Ishikawa (cell line): Measurements from ENCODE around the gene GNPTAB.

ENCODE experiments used
- CEBPB ChIP-seq: IDR thresholded peaks from 2 replicates; pipeline ENCODE4 v1.6.1; 2012
- EGR1 ChIP-seq: IDR thresholded peaks from 2 replicates; pipeline ENCODE4 v1.6.1; 2012
- EP300 ChIP-seq: IDR thresholded peaks from 2 replicates; pipeline ENCODE4 v1.6.1; 2012; ENCODE audit warnings: borderline replicate concordance
- NFIC ChIP-seq: IDR thresholded peaks from 2 replicates; pipeline ENCODE4 v1.6.1; 2012
- RAD21 ChIP-seq: IDR thresholded peaks from 2 replicates; pipeline ENCODE4 v1.6.1; 2012; ENCODE audit warnings: low read depth
- REST ChIP-seq: IDR thresholded peaks from 2 replicates; pipeline ENCODE4 v1.6.1; 2012; ENCODE audit warnings: low read depth, mild to moderate bottlenecking
- TAF1 ChIP-seq: IDR thresholded peaks from 2 replicates; pipeline ENCODE4 v1.6.1; 2012; ENCODE audit warnings: low read depth, mild to moderate bottlenecking
- TCF12 ChIP-seq: IDR thresholded peaks from 2 replicates; pipeline ENCODE4 v1.6.1; 2012; ENCODE audit warnings: low read depth
- TEAD4 ChIP-seq: IDR thresholded peaks from 2 replicates; pipeline ENCODE4 v1.6.1; 2012
- YY1 ChIP-seq: IDR thresholded peaks from 2 replicates; pipeline ENCODE4 v1.6.1; 2012; ENCODE audit warnings: low read depth
- ZBTB7A ChIP-seq: IDR thresholded peaks from 2 replicates; pipeline ENCODE4 v1.6.1; 2012; ENCODE audit warnings: low read depth
- TF ChIP-seq, protein P1 (sequence below): IDR thresholded peaks from 2 replicates; pipeline ENCODE4 v1.6.1; 2012
- TF ChIP-seq, protein P2 (sequence below): IDR thresholded peaks from 2 replicates; pipeline ENCODE4 v1.6.1; 2012

DNA sequence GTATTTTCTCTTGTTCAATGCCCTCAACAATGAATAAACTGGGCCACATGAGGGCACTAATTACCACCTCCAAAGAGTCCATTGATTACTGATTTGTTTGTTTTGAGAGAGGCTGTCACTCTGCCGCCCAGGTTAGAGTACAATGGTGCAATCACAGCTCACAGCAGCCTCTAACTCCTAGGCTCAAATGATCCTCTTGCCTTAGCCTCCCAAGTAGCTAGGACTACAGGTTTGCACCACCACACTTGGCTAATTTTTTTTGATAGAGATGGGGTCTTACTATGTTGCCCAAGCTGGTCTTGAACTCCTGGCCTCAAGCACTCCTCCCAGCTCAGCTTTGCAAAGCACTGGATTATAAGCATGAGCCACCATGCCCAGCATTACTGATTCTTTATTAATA, 63.2 kb downstream of the GNPTAB start:
- TF ChIP-seq YY1, result no peak
- TF ChIP-seq, protein P1, sequence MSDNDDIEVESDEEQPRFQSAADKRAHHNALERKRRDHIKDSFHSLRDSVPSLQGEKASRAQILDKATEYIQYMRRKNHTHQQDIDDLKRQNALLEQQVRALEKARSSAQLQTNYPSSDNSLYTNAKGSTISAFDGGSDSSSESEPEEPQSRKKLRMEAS, result no peak
- TF ChIP-seq TAF1, result no peak
- TF ChIP-seq, protein P2, sequence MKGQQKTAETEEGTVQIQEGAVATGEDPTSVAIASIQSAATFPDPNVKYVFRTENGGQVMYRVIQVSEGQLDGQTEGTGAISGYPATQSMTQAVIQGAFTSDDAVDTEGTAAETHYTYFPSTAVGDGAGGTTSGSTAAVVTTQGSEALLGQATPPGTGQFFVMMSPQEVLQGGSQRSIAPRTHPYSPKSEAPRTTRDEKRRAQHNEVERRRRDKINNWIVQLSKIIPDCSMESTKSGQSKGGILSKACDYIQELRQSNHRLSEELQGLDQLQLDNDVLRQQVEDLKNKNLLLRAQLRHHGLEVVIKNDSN, result no peak
- no peak for TF ChIP-seq NFIC
- TF ChIP-seq RAD21, result no peak
- no peak for TF ChIP-seq REST
- TF ChIP-seq CEBPB, result no peak
- no peak for TF ChIP-seq TEAD4
- no peak for TF ChIP-seq EP300
- no peak for TF ChIP-seq TCF12
- no peak for TF ChIP-seq ZBTB7A
- no peak for TF ChIP-seq EGR1
